Stimulated activated CD4-positive, alpha-beta T cell treated with anti-CD3 and anti-CD28 coated beads, Interleukin-15, amount 100 ng/mL, for 48 hours (primary cell): ENCODE results near the gene TAF11L14.

Experiments
- DNase-seq, 2 donors: peaks; one replicate each; pipeline ENCODE4 v3.0.0-alpha.2; 2020; ENCODE audit warnings: low read depth in 2 of 2

TAF11L14 gene

DNA sequence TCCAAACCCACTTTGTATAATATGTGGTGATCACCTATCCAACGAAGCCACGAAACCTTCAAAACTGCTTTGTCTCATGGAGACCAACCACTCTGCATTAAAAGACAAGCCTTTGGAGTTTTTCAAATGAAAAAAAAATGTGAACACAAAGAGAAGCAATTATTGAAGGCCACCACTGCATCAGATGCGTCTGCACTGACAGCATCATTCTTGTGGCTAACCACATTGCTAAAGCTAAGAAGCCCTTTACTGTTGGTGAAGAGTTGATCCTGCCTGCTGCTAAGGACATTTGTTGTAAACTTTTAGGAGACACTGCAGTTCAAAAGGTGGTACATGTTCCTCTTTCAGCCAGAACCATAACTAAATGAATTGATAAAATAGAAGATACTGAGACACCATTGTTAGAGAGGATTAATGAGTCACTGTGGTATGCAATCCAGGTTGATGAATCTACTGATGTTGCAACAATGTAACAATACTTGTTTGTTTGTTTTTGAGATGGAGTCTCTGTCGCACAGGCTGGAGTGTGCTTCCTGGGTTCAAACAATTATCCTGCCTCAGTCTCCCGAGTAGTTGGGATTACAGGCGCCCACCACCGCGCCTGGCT is 45.4 kb downstream of the TAF11L14 start:
- DNase-seq = no peak

DNA sequence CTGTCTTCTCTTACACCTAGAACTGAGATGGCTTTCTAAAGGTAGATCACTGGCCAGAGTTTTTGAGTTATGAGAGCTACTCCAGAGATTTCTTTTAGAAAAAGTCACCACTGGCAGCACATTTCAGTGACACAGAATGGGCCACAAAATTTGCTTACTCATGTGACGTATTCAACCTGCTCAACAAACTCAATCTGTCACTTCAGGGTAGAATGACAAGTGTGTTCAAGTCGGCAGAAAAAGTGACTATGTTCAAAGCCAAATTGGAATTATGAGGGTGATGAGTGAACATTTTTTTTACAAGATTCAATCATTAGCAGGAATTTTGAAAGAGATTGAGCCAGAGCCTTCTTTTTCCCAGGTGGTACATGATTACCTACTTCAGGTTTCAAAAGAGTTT is 46.5 kb downstream of the TAF11L14 start:
- no peak for DNase-seq
